ENCODE measurements around the gene KIF18B. TPM values are rescaled to one million over a fixed set of nuclear protein-coding genes. Genes with fewer than 3 reads are reported as not detected.
A peak's percentile ranks its signal among the peaks of the same experiment; 100 is the strongest.

The KIF18B gene
- total RNA-seq, 1 experiment from 2014 or later, result 58.5 TPM

DNA sequence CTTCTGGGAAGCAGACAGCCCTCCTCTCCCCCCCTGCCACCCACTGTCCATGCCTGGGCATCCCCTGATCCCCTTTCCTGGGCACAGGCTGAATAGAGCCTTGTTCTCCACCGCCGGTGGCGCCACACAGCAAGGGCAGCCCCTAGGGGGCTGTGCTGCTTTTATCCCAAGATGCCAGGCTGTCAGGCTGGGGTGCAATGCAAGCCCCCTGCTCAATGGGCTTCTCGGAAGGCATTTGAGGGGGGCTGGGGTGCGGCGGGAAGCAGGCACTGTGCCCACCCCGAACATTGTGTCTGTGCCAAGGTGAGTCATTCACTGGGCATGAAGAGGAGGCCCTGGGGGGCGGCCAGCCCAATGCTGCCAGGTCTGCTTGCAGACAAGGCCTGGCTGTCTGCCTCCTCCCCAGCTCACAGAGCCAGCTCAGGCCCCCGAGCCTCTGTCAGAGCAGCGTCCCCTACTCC lies 30.8 kb downstream of the KIF18B start:
- TF ChIP-seq EZH2 (IDR thresholded peaks at IDR 0.05; ENCODE audit: low read depth), result no peak
- TF ChIP-seq, protein P1, sequence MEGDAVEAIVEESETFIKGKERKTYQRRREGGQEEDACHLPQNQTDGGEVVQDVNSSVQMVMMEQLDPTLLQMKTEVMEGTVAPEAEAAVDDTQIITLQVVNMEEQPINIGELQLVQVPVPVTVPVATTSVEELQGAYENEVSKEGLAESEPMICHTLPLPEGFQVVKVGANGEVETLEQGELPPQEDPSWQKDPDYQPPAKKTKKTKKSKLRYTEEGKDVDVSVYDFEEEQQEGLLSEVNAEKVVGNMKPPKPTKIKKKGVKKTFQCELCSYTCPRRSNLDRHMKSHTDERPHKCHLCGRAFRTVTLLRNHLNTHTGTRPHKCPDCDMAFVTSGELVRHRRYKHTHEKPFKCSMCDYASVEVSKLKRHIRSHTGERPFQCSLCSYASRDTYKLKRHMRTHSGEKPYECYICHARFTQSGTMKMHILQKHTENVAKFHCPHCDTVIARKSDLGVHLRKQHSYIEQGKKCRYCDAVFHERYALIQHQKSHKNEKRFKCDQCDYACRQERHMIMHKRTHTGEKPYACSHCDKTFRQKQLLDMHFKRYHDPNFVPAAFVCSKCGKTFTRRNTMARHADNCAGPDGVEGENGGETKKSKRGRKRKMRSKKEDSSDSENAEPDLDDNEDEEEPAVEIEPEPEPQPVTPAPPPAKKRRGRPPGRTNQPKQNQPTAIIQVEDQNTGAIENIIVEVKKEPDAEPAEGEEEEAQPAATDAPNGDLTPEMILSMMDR (conservative IDR thresholded peaks at IDR 0.05), result no peak
- no peak overlapping the region for H3K4me3 ChIP-seq
- peak; percentile 31 to 60 for DNase-seq
- no peaks in the 10 kb centered on the region for H3K9me2 ChIP-seq (ENCODE audit: insufficient read depth)
- BruUV-seq (replicated peaks), result no TSS peak
- peaks cover 4% of the 10 kb centered on the region; the same call in 1 of the 2 replicates for H3F3A ChIP-seq (ENCODE audit: insufficient read depth, low read depth)
- peaks cover 9% of the 10 kb centered on the region for H3K4me1 ChIP-seq (replicated peaks; ENCODE audit: insufficient read depth)
- ChIA-PET POLR2A (ENCODE audit: unreplicated experiment) (no interaction called here), CTCF (interaction anchor here (0.7 kb wide), 1 partner anchor 169 kb away, joined by 13 read pairs; no protein-coding TSS in a partner anchor)
- H2AFZ ChIP-seq, result no peak overlapping the region
- intact Hi-C loops (cut with micrococcal nuclease; ENCODE audit: unreplicated experiment), result no loop called here
- peaks cover 8% of the 10 kb centered on the region; the same call in 1 of the 2 replicates for H3K27me3 ChIP-seq (ENCODE audit: insufficient read depth, low read depth)
- H3K9me3 ChIP-seq (ENCODE audit: insufficient read depth, low read depth), result no peaks in the 10 kb centered on the region
- H3K4me2 ChIP-seq, result no peak overlapping the region
- H4K20me1 ChIP-seq (ENCODE audit: insufficient read depth), result no peaks in the 10 kb centered on the region
- H3K27ac ChIP-seq, result no peak overlapping the region
- no peaks in the 10 kb centered on the region for H3K79me2 ChIP-seq (ENCODE audit: low read depth)
- H3K36me3 ChIP-seq (ENCODE audit: low read depth), result no peaks in the 10 kb centered on the region

GRCh38 chr17:44915862-44916780 lies 31.5 kb downstream of the KIF18B start:
- no peak for TF ChIP-seq EZH2 (IDR thresholded peaks at IDR 0.05; ENCODE audit: low read depth)
- TF ChIP-seq, protein P1 (conservative IDR thresholded peaks at IDR 0.05), result no peak
- peak in 1 of 2 experiments; percentile 43 for DNase-seq
- Histone ChIP-seq H4K20me1 (ENCODE audit: insufficient read depth) (no peaks in the 10 kb centered on the region), H3K79me2 (ENCODE audit: low read depth) (no peaks in the 10 kb centered on the region), H3K4me1 (replicated peaks; ENCODE audit: insufficient read depth) (peaks cover 9% of the 10 kb centered on the region), H3K27ac (no peak overlapping the region), H2AFZ (no peak overlapping the region), H3F3A (ENCODE audit: insufficient read depth, low read depth) (peaks cover 4% of the 10 kb centered on the region; the same call in 1 of the 2 replicates), H3K4me2 (no peak overlapping the region), H3K36me3 (ENCODE audit: low read depth) (no peaks in the 10 kb centered on the region), H3K9me3 (ENCODE audit: insufficient read depth, low read depth) (no peaks in the 10 kb centered on the region), H3K9me2 (ENCODE audit: insufficient read depth) (no peaks in the 10 kb centered on the region), H3K27me3 (ENCODE audit: insufficient read depth, low read depth) (peaks cover 5% of the 10 kb centered on the region; the same call in 1 of the 2 replicates), H3K4me3 (no peak overlapping the region)
- CTCF ChIA-PET, result interaction anchor here (0.6 kb wide), 1 partner anchor 11 kb away, joined by 9 read pairs; no protein-coding TSS in a partner anchor
- BruUV-seq (replicated peaks), result no TSS peak
- POLR2A ChIA-PET (ENCODE audit: unreplicated experiment), result interaction anchor here (0.6 kb wide), 1 partner anchor 193 kb away, joined by 3 read pairs; no protein-coding TSS in a partner anchor
- intact Hi-C loops (cut with micrococcal nuclease; ENCODE audit: unreplicated experiment), result no loop called here

- CTCF ChIA-PET, result interaction anchor here (0.6 kb wide), 1 partner anchor 10 kb away, joined by 9 read pairs; no protein-coding TSS in a partner anchor
- POLR2A ChIA-PET (ENCODE audit: unreplicated experiment), result no interaction called here
- no peaks in the 10 kb centered on the region for H3K9me3 ChIP-seq (ENCODE audit: insufficient read depth, low read depth)
- H2AFZ ChIP-seq, result no peak within 1 kb of the TSS
- no peaks in the 10 kb centered on the region for H3K27me3 ChIP-seq (ENCODE audit: insufficient read depth, low read depth)
- intact Hi-C loops (cut with micrococcal nuclease; ENCODE audit: unreplicated experiment), result no loop called here
- no peak within 1 kb of the TSS for H3K4me2 ChIP-seq
- no peaks in the 10 kb centered on the region for H3K79me2 ChIP-seq (ENCODE audit: low read depth)
- DNase-seq, result no peak
- H3K9me2 ChIP-seq (ENCODE audit: insufficient read depth), result no peaks in the 10 kb centered on the region
- H4K20me1 ChIP-seq (ENCODE audit: insufficient read depth), result no peaks in the 10 kb centered on the region
- H3K4me1 ChIP-seq (replicated peaks; ENCODE audit: insufficient read depth), result peaks cover 9% of the 10 kb centered on the region
- no peak within 1 kb of the TSS for H3K4me3 ChIP-seq
- no TSS peak for BruUV-seq (replicated peaks)
- H3F3A ChIP-seq (ENCODE audit: insufficient read depth, low read depth), result peaks cover 1% of the 10 kb centered on the region; the same call in 1 of the 2 replicates
- no peak within 1 kb of the TSS for H3K27ac ChIP-seq
- TF ChIP-seq, protein P1 (conservative IDR thresholded peaks at IDR 0.05), result no peak
- no peak for TF ChIP-seq EZH2 (IDR thresholded peaks at IDR 0.05; ENCODE audit: low read depth)
- no peaks in the 10 kb centered on the region for H3K36me3 ChIP-seq (ENCODE audit: low read depth)
These were observed 32.2 kb downstream of the KIF18B start, which contains the start of gene GFAP for GRCh38 chr17:44915321-44915726. Gene GFAP (minus strand): TSS chr17:44915500. CDS start chr17:44915486, 14 bp downstream.
